ENCODE results near the gene GJD3. TPM values are rescaled to one million over a fixed set of nuclear protein-coding genes. Genes with fewer than 3 reads are reported as not detected.

Gene GJD3
- total RNA-seq, 1 donor from 2014 or later: 0.30 TPM

DNA sequence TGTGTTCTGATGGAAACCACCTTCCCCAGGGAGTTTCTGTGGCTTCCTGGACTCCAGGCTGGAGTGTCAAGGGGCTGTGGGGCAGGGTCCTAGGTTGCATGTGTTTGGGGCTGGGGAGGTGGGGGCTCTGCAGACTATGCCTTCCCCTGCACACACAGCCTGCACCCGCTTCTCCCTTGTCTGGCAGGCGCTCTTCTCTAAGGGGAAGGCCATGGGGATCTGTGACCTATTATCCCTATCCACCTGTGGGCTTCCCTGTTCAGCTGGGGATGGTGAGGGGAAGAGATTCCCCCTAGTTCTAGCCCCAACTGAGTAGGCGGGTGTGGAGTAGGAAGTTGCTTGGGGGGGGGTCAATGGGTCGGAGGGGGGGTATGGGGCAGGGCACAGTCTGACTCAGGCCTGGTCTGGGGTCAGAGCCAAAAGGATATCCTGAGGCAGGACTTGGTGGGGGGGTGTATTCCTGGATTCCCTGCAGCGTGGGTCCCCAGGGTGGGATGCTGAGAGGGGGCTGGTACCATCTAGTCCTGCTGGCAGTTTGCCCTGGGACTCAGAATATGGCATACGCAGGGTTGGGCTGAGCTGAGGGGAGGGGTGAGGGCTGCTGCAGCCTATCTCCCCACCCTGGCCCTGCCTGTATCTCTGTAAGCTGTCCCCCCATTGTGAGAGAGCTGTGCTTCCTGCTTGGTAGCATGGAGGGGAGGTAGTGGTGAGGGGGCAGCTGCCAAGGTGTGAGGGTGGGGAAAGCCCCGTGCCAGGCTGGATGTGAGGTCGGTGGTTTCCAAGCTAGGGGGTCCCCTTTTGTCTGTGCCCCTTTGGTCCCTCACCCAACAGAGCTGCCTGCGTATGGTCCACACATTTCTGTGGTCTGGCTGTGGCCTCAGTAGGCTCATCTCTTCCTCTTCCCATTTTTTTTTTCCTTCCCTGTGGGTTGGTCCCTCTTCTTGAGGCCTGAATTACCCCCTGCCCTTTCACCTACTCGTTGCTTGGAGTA lies 40.9 kb downstream of the GJD3 start:
- no peak for DNase-seq (ENCODE audit: low read depth)

DNA sequence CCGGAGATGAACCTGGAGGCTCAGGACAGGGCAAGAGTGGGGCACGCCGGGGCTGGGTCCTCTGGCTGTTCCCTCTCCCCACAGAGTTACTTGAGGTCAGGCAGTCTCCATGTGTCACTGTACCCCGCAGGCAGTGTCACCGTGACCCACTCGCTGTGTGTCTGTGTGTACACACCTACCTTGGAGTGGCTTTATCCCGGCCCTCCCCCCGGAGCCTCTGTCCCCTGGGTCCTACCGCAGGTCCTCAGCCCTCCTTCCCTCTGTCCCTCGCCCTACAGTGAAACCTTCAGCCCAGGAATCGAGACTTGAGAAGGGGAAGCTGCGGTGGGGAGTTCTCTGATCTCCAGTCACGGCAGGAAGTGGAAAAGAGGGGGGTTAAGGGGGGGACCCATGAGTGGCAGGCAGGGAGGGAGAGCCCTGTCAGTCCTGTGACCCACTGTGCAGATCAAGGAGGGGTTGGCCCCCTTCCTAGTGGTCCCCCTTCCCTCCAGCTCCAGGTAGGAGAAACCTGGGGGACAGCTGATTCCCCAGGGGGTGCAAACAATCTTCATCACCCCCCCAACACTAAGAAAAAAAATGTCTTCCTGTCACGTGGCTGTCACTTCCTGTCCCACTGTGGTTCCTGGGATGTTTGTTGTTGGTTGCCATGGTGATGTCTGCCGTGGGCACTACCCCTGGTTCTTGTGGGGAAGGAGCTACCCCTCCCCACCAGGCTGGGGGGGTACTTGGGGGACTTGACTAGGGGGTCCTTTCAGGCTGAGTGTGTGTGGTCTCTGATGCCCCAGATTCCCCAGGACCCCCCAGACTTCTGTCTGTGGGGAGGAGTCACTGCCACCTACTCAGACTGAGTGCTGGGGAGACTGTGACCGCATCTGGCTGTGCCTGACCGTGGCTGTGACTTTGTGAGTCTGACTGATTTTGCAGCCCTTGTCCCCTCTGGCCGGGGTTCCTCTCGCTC lies 41.9 kb downstream of the GJD3 start:
- DNase-seq (ENCODE audit: low read depth): peak; percentile 82

DNA sequence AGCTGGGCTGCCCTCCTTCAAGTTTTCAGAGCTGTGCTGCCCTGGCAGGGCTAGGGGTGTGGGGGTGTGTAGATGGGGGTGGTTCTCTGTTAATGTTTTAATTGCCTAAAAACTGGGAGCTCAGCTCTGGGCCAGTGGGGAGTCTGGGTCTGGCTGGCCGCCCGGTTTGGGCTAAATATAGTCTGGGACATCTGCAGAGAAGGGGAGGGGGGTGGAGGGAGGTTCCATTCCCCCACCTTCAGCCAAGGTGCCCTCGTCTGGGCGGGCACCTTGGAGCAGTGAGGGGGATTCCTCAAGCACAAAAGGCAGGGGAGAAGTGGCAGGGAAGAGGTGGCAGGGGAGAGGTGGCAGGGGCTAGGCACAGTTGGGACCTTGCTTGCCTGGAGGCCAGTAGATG lies 42.6 kb downstream of the GJD3 start:
- DNase-seq (ENCODE audit: low read depth): no peak

DNA sequence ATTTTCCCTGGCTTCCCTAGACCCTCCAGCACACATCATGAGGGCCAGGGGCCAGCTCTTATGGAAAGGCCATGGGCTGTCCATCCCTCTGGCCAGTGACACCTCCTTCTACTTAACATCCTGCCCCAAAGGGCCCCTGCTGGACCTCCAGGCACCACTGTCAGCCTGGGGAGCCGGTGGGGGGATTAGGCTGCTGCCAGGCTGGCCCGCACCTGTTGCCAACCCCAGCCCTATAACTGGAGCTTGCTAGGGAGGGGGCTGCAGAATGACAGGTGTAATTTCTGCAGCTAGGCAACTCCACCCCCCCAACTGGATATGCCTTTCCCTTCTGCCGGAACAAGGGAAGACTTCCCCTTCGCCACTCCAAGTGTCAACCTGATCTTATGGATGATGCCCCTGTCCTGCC lies 43.0 kb downstream of the GJD3 start:
- no peak for DNase-seq (ENCODE audit: low read depth)

DNA sequence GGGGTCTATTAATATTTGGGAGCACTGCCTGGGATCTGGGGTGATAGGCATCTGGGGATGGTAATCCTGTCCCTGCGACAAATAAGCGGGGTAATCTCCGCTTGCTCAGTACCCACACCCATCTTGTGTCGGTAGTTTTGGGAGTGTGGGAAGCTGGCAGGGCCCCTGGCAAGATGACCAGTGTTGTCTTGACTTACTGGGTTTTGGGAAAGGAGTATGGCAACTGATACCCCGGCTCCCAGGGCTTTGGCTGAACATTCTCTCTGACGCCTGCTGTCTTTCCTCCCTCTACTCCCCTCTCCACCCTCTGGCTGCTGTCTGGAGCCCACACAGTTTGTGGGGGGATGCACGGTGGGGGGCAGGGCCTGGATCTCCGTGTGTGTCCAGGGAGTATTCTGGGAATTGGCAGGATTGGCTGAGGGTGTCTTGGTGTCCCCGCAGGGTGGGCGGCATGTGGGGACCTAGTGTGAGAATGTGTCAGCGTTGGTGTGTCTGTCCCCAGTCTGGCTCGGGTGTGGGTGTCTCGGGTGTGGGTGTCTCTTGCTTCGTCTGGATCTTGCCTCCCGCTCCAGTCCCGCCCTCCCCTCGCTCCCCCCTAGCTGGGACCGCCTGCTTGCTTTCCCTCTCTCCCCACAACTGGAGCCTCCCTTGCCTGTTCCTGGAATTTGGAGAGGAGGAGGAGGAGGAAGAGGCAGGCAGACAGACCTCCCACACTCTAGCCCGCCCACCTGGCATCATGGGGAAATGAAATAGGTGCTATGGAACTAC lies 43.6 kb downstream of the GJD3 start:
- no peak for DNase-seq (ENCODE audit: low read depth)

DNA sequence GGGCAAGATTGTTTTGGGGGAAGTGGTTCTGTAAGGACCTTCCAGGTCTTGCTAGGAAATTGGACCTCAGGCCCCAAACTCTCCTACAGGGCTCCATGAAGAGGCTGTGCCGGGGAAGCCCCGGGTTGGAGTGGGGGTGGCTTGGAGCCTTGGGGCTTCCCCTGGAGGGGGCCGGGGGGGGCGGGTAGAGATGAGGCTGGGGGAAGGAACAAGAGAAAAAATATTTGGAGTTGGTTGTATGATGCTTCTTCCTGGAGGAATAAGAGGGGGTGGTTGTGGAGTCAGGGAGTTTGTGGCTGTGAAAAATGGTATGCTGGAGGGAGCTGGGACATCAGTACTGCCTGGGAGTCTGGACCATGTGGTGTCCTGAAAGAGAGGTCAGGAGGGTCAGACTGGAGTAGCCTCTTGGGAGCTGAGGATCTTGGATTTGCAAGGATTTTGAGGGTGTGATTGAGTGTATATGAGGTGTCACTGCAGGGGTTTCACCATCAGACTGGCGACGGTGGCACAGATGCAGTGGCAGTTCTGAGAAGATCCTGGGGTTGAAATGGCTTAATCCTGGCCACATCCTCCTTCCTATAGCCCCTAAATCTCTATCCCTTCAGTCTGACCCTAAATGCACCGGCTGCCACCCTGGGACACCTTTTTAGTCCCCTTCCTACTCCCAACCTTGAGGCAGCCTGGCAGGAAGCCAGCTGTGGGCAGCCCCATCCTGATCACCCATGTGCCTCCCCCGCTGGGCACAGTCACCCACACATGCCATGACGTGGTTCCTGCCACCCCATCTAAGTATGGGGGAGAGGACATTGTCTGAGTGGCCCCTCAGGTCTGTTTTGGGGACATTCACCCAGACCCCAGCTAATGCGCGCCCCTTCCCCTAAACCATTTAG lies 44.6 kb downstream of the GJD3 start:
- DNase-seq (ENCODE audit: low read depth): no peak

DNA sequence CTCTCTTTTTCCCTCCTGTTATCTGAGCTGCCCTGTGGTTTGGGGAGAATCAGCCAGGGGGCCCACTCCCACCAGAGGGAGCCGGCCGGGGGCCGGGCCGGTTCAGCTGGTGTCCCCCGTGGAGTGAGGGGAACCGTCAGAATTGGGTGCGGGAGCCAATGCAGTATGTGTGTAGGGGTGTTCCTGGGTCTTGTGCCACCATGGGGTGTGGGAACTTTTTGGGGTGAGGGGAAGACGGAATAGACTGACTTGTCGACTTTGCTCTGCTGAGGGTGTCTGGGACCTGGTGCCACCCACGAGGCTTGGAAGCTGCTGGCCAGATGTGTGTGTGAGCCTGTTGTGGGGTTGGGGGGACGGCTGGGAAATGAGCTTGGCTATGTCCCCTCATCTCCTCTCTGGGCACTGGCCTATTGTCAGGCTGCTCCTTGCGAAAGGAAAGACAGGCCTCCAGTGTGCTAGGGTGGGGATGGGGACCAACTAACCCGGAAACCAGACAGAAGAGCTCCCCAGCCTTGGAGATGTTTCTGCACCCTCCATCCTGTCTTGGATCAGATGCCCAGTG lies 45.6 kb downstream of the GJD3 start:
- no peak for DNase-seq (ENCODE audit: low read depth)

DNA sequence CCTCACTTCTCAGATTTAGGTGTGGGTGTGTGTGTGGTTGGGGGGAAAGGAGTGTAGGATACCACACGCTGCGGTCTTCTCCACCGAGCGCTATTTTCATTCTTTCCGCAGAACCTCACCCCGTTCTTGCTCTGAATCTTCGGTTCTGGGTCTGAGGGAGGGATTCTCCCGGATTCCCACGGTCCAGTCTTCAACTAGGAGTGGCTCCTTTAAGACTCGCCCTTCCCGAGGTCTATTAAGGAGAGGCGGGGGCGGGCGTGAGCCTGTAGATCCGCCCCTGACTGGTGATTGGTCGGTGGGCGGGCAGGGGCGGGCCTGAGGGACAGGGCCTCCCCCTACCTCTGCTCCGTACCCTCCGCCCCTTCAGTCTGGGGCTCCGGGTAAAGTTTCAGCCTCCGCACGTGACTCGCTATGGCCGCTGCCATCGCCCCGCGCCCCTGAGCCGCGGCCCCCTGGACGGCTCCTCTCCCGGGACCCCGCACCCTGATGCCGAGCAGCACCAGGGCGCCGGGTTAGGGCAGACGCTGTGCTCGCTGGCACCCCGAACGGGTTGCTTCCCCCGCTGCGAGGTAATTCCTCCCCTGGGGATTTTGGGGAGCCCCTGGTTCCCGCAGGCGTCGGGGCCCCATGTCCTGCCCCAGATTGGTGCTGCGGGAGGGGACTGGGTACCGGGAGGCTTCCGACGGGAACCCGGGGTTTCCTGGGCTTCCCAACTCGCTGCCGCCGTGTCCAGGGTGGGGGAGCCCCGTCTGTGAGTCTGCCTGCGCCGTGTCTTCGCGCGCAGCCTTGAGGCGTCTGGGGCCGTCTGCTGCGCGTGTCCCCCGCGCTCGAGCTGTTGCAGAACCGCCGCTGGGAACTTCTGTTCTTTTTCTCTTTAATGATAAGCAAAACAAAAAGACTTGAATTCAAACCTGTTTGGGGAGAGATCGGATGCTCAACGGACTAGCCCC lies 46.4 kb downstream of the GJD3 start:
- DNase-seq (ENCODE audit: low read depth): peak; percentile 87

DNA sequence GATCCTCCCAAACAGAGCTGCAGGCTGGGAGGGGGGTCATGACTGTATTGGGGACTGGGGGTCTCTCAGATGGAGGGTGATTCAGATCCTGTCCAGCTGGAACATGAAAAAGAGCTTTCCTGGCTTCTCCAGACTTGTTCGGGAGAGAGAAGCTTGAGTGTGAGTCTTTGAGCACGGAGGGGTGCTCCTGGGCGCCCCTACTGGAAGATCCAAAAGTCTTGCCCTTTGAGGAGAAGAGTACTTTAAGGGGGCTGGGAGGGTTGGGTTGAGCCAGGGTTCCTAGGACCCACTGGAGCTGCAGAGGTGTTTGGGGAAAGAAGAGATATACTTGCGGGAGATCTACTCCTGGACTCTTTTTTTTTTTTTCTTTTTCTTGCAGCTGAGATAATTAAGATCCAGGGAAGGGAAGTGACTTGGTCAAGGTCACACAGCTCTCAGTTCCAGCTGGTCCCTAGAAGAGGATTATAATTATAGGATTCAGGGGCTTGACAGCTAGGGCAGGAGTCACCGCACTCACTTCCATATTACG lies 47.1 kb downstream of the GJD3 start:
- DNase-seq (ENCODE audit: low read depth): peak; percentile 47

DNA sequence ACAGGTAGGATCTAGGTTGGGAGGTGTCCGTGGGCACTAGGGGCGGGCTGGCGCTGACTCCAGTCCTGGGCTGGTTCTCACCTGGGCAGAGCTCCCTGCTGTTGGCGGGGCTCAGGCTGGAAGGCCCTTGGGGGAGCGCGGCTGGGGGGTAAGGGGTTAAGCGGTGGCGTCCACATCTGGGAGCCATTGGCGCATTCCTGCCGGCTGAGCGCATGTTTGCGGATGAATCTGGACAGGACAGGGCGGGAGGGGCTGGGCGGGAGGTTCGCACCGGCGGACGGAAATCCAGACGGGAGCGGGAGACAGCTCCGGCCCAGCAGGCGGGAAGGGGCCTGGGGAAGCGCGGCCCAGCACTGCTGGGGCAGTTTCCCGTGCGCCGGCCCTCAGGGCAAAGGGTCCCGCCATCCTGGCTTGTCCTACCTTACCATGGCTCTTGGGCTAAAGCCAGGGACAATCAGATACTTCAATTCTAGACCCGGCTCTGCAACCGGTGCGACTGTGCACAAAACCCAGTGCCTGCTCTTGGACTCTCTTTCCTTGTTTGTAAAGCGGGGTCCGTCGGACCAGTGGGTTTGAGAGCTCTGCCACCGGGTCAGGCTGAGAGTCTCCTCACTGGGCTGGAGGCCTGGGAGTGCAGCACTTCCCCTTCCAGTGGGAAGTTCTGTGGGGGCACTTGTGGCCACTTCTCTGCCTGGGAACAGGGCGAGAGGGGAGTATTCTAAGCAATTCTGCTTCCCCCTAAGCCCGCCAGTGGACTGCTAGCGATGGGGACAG lies 47.8 kb downstream of the GJD3 start:
- no peak for DNase-seq (ENCODE audit: low read depth)

DNA sequence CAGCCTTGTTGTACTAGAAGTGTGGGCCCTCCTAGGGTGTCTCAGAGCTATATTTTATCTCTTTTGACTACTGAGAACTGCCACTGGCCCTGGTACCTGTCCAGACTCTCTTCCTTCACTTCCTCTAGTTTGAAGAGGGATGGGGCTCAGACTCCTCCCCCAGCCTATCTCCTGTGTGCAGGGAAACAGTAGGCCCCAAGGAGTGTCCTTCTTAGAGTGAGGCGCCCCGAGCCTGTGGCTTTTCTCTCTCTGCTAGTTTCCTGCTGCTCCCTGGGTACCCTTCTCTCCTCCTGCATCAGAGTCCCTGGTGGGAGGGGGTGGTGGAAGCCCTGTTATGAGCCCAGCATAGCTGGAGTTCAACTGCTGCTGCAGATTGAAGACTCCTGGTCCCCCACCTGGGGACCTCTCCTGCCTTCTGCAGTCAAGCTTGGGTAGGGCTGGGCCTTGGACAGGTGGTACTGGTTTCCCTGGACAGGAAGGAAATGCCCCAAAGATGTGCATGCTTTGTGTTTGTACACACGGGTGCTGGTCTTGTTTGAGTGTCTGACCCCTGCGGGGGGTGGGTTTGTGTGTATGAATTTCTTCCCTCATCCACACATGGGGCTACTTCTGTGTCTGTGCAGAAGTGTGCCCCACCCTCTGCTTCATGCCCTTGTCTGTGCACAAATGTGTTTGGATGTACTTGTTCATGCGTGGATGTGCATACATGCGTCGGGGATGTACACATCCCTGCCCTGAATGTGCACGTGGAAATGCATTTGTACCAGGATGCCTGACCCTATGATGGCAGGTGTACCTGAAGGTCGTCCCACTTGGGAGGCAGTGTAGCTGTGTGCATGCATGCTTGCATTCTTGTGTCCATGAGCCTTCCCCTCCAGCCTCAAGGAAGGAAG lies 48.6 kb downstream of the GJD3 start:
- DNase-seq (ENCODE audit: low read depth): no peak

DNA sequence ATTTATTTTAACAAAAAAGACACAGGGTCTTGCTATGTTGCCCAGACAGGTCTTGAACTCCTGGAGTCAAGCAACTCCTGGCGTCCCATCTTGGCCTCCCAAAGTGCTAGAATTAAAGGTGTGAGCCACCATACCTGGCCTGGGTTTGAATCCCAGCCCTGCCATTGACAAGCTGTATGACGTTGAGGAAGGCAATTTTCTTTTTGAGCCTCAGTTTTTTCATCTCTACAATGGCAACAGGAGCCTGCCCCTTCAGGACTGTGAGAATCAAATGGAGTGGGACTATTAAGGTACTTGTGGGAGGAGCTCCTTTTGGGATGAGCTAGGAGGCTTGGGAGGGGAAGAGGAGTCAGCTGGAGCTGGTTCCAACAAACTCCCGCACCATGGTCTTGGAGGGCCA lies 49.3 kb downstream of the GJD3 start:
- DNase-seq (ENCODE audit: low read depth): no peak

DNA sequence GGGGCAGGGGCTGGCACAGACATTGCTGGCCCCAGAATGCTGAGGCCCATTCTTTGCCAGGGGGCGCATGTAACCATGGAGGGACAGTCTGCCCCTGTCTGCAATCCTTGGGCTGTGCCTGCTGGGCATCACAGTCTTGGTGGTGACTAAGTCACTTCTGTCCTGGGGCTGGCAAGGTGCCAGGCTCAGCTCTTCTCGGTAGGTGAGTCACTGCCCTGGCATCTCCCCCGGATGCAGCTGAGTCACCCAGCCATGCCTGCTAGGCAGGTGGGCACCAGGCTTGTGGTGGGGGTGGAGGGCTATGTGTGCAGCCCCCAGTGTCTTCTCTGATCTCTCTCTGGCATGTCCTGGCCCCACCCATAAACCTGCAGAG lies 50.0 kb downstream of the GJD3 start:
- DNase-seq (ENCODE audit: low read depth): peak; percentile 96

DNA sequence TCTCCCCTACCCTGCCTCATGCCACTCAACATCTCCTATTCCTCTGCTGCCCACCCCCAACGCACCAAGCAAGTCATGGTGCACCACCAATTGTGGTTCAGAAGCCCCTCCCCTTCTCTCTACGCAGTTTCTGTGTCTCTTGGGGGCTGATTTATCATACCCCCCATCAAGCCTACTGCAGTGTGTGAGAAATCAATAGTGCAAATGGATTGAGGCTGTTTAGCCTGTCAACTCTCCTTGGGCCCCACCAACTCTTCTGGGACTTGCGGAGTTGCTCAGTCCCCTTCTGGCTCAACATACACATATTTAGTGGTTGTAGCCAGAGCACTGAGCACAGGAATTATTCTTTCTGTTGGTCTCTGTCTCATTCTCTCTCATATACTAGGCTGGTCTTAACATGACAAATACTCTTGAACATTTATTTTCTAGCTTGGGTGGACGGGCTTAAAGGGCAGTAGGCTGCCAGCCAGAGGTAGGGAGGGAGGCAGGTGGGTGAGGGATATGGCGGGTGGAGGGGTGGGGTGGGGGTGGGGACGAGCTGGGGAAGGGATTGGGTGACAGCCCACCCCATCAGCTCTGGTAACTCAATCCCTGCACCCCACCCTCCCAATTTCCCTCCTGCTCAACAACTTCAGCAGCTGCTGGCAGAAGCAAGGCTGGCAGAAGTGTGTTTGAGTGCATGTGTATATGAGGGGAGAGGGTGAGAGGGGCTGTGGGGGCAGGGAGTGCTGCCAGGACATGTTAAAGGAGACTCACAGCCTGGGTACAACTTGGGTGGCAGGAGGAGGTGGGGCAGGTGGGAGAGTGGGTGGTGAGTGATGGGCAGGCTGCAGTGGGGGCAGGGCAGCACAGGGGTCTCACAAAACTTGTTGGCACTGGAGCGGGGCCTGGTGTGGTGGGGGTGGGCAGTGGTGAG lies 50.6 kb downstream of the GJD3 start:
- DNase-seq (ENCODE audit: low read depth): peak; percentile 45

All from renal cortical epithelial cell (primary cell).